ENCODE data around the gene IBTK.
"Not testable (repeated sequence)": the region's sequence is repeated elsewhere in the genome, so short reads cannot be mapped to it uniquely, and the experiment has no call there.

GRCh38 chr6:82281550-82281949 is 34.0 kb upstream of the IBTK start:
- not testable (repeated sequence) for TF ChIP-seq CTCF (conservative IDR thresholded peaks at IDR 0.05; ENCODE audit: low read length); EZH2phosphoT487 (IDR thresholded peaks at IDR 0.05; ENCODE audit: borderline replicate concordance)

All from Loucy (cell line).